GM23248 (cell line): ENCODE measurements around the gene EFHB. TPM values are rescaled to one million over a fixed set of nuclear protein-coding genes. Genes with fewer than 3 reads are reported as not detected.
A peak's percentile ranks its signal among the peaks of the same experiment; 100 is the strongest.

Experiments
- DNase-seq: peaks from one replicate; pipeline ENCODE4 v3.0.0-alpha.2; 2015
- H2AFZ ChIP-seq: fragments of 200-600 bp; sonication (generic); 2 replicates; pipeline ENCODE4 v1.6.1; 2016; ENCODE audit warnings: antibody characterized with exemption
- H3F3A ChIP-seq: fragments of 200-600 bp; sonication (generic); 2 replicates; pipeline ENCODE4 v1.6.1; 2016; ENCODE audit warnings: mild to moderate bottlenecking, antibody characterized with exemption, mixed run types; ENCODE audit not compliant: insufficient read depth
- H3K27ac ChIP-seq: fragments of 200-600 bp; sonication (generic); 2 replicates; pipeline ENCODE4 v1.5.1; 2016; ENCODE audit warnings: mild to moderate bottlenecking
- H3K27me3 ChIP-seq: fragments of 200-600 bp; sonication (generic); replicated peaks from 2 replicates; pipeline ENCODE4 v1.6.1; 2016; ENCODE audit warnings: mild to moderate bottlenecking; ENCODE audit not compliant: insufficient read depth
- H3K36me3 ChIP-seq: fragments of 200-600 bp; sonication (generic); 2 replicates; pipeline ENCODE4 v1.6.1; 2016; ENCODE audit warnings: low read depth, mild to moderate bottlenecking
- H3K4me1 ChIP-seq: fragments of 200-600 bp; sonication (generic); 2 replicates; pipeline ENCODE4 v1.6.1; 2016; ENCODE audit warnings: mild to moderate bottlenecking; ENCODE audit not compliant: insufficient read depth
- H3K4me2 ChIP-seq: fragments of 200-600 bp; sonication (generic); one replicate; pipeline ENCODE4 v1.6.1; 2016; ENCODE audit warnings: mild to moderate bottlenecking; ENCODE audit not compliant: unreplicated experiment
- H3K4me3 ChIP-seq: fragments of 200-600 bp; sonication (generic); 2 replicates; pipeline ENCODE4 v1.5.1; 2016; ENCODE audit warnings: mild to moderate bottlenecking
- H3K79me2 ChIP-seq: fragments of 200-600 bp; sonication (generic); 2 replicates; pipeline ENCODE4 v1.6.1; 2016; ENCODE audit warnings: mild to moderate bottlenecking; ENCODE audit not compliant: insufficient read depth
- H3K9ac ChIP-seq: fragments of 200-600 bp; sonication (generic); 2 replicates; pipeline ENCODE4 v1.6.1; 2016; ENCODE audit warnings: mild to moderate bottlenecking
- H3K9me2 ChIP-seq: fragments of 200-600 bp; sonication (generic); 2 replicates; pipeline ENCODE4 v1.6.1; 2016; ENCODE audit warnings: mixed run types, mild to moderate bottlenecking, moderate library complexity; ENCODE audit not compliant: insufficient read depth
- H3K9me3 ChIP-seq: fragments of 200-600 bp; sonication (generic); one replicate; pipeline ENCODE4 v1.6.1; 2017; ENCODE audit warnings: low read depth
- H4K20me1 ChIP-seq: fragments of 200-600 bp; sonication (generic); 2 replicates; pipeline ENCODE4 v1.6.0; 2016; ENCODE audit not compliant: insufficient read depth
- EZH2 ChIP-seq: fragments of 200-600 bp; sonication (generic); IDR thresholded peaks from 2 replicates; pipeline ENCODE4 v1.6.1; 2018; ENCODE audit warnings: antibody characterized with exemption, mild to moderate bottlenecking; ENCODE audit not compliant: insufficient read depth, poor library complexity, severe bottlenecking
- EZH2phosphoT487 ChIP-seq: fragments of 200-600 bp; sonication (generic); IDR thresholded peaks from 2 replicates; pipeline ENCODE4 v1.6.1; 2018; ENCODE audit warnings: antibody characterized with exemption, moderate library complexity, mild to moderate bottlenecking, low read depth; ENCODE audit not compliant: insufficient read depth
- whole genome bisulfite sequencing, 2 experiments: methylation state at CpG; one replicate each; pipeline ENCODE4 v1.1.6; 2015 to 2017; ENCODE audit warnings: low lambda C conversion rate in 2 of 2, low coverage in 1 of 2; ENCODE audit errors: missing lambda C conversion rate in 2 of 2; 5-methylcytosine and 5-hydroxymethylcytosine counted together
- in situ Hi-C: fragments of 300-500 bp; cut with MboI; formaldehyde crosslinking; loops from 2 replicates; pipeline ENCODE4 v1.15.0; 2020
- polyA plus RNA-seq: library from polyadenylated mRNA; unstranded; fragments of >200 nt; fragmentation: Nextera tagmentation; extraction: Ambion mirVana; gene quantifications from 2 replicates; pipeline ENCODE4 v1.2.1, GENCODE V29; 2016
- total RNA-seq: library from RNA; depleted of rRNA; stranded (reverse); fragments of >200 nt; shearing (Covaris generic); gene quantifications from 2 replicates; pipeline ENCODE4 v1.2.3, GENCODE V29; 2014

EFHB gene
- total and polyA plus RNA-seq, 2 experiments from 2014 or later = 1.3 to 2.9 TPM

GRCh38 chr3:19938295-19938627 is 4.2 kb upstream of the EFHB start:
- Histone ChIP-seq H3K9me2 (no peaks in the 10 kb centered on the region), H4K20me1 (no peaks in the 10 kb centered on the region), H3K36me3 (no peaks in the 10 kb centered on the region), H3K27ac (no peak overlapping the region), H2AFZ (no peak overlapping the region), H3K79me2 (no peaks in the 10 kb centered on the region), H3K27me3 (no peaks in the 10 kb centered on the region), H3K9me3 (no peaks in the 10 kb centered on the region), H3K4me2 (no peak overlapping the region), H3F3A (no peaks in the 10 kb centered on the region), H3K4me1 (no peaks in the 10 kb centered on the region), H3K9ac (no peak overlapping the region), H3K4me3 (no peak overlapping the region)
- no peak for TF ChIP-seq EZH2
- in situ Hi-C loops = no loop called here
- WGBS, 2 experiments = 48 to 68% methylated on average over 1 of the region's 1 CpG
- no peak for DNase-seq

- no peaks in the 10 kb centered on the region for H4K20me1 ChIP-seq
- H3F3A ChIP-seq = no peaks in the 10 kb centered on the region
- H3K27ac ChIP-seq = no peak overlapping the region
- no peaks in the 10 kb centered on the region for H3K9me2 ChIP-seq
- no peak for DNase-seq
- WGBS, 2 experiments = 65 to 68% methylated on average over 7 of the region's 7 CpGs
- H3K79me2 ChIP-seq = no peaks in the 10 kb centered on the region
- TF ChIP-seq EZH2 (no peak), EZH2phosphoT487 (no peak)
- no peak overlapping the region for H2AFZ ChIP-seq
- H3K4me2 ChIP-seq = no peak overlapping the region
- no peaks in the 10 kb centered on the region for H3K27me3 ChIP-seq
- H3K4me3 ChIP-seq = no peak overlapping the region
- H3K9ac ChIP-seq = no peak overlapping the region
- in situ Hi-C loops = no loop called here
- H3K4me1 ChIP-seq = no peaks in the 10 kb centered on the region
- no peaks in the 10 kb centered on the region for H3K9me3 ChIP-seq
- H3K36me3 ChIP-seq = no peaks in the 10 kb centered on the region
These were observed 3.7 kb upstream of the EFHB start for GRCh38 chr3:19937459-19938294.

GRCh38 chr3:19932422-19932821 is 1.6 kb downstream of the EFHB start:
- Histone ChIP-seq H3K9ac (no peak overlapping the region), H3K4me2 (no peak overlapping the region), H3K4me3 (no peak overlapping the region), H3K79me2 (no peaks in the 10 kb centered on the region), H3K36me3 (no peaks in the 10 kb centered on the region), H2AFZ (no peak overlapping the region), H3K9me2 (no peaks in the 10 kb centered on the region), H3K27ac (no peak overlapping the region), H4K20me1 (no peaks in the 10 kb centered on the region), H3F3A (no peaks in the 10 kb centered on the region), H3K27me3 (no peaks in the 10 kb centered on the region), H3K4me1 (0 out of 2 replicates have a peak, but pooled peaks cover 6% of the 10 kb centered on the region), H3K9me3 (no peaks in the 10 kb centered on the region)
- DNase-seq = no peak
- WGBS, 2 experiments = 85 to 88% methylated on average over 2 of the region's 2 CpGs
- in situ Hi-C loops = no loop called here
- TF ChIP-seq EZH2phosphoT487 (no peak), EZH2 (no peak)

GRCh38 chr3:19931767-19932188 is 2.2 kb downstream of the EFHB start:
- Histone ChIP-seq H4K20me1 (no peaks in the 10 kb centered on the region), H2AFZ (no peak overlapping the region), H3K4me2 (no peak overlapping the region), H3K27me3 (no peaks in the 10 kb centered on the region), H3K9me2 (no peaks in the 10 kb centered on the region), H3K9me3 (no peaks in the 10 kb centered on the region), H3F3A (no peaks in the 10 kb centered on the region), H3K4me1 (0 out of 2 replicates have a peak, but pooled peaks cover 6% of the 10 kb centered on the region), H3K79me2 (no peaks in the 10 kb centered on the region), H3K9ac (no peak overlapping the region), H3K36me3 (no peaks in the 10 kb centered on the region), H3K4me3 (no peak overlapping the region), H3K27ac (no peak overlapping the region)
- 9 to 19% methylated on average over 1 of the region's 1 CpG for WGBS, 2 experiments
- peak; percentile 50 for DNase-seq
- no peak for TF ChIP-seq EZH2
- TF ChIP-seq EZH2phosphoT487 = no peak
- in situ Hi-C loops = no loop called here
